ENCODE measurements around the gene TCERG1. TPM values are rescaled to one million over a fixed set of nuclear protein-coding genes. Genes with fewer than 3 reads are reported as not detected.

The TCERG1 gene
- polyA plus RNA-seq, 3 donors: 11.6 to 37.3 (median 18.0) TPM

DNA sequence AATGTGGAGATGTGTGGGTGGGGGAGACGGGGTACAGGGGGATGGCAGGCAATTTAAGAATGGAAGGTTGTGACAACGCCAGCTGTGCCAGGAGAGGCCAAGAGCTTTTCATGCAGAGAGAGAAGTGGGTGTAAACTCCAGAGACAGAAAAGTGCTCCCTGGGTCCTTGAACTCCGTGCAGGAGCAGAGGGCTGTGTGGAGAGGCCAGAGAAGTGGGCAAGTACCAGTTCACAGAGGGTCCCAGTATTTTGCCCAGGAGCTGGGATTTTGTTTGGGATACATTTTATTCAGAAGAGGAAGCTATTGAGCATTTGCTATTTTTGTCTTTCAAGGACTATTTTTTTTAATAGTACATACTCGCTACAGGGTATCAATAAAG is 19.5 kb upstream of the TCERG1 start:
- intact Hi-C loops (cut with micrococcal nuclease): loop anchor here (2.0 to 5.0 kb wide), 2 partner anchors 135 to 137 kb away; no protein-coding TSS in a partner anchor
- Histone ChIP-seq H3K4me2 (replicated peaks; ENCODE audit: extremely low read depth, low read length, poor library complexity, severe bottlenecking) (no peak overlapping the region), H3K27me3 (ENCODE audit: control insufficient read depth in 2 of 2, insufficient read depth in 2 of 2, low read length in 2 of 2) (no peaks in the 10 kb centered on the region), H3K36me3 (replicated peaks in 1 of 2; ENCODE audit: control insufficient read depth in 1 of 2, insufficient read depth in 2 of 2, low read length in 2 of 2) (no peaks in the 10 kb centered on the region), H3K4me1 (ENCODE audit: control insufficient read depth in 1 of 2, insufficient read depth in 2 of 2, low read length in 2 of 2) (no peaks in the 10 kb centered on the region), H3K9me3 (replicated peaks in 1 of 2; ENCODE audit: control insufficient read depth in 1 of 2, insufficient read depth in 1 of 2, low read length in 2 of 2) (no peaks in the 10 kb centered on the region), H3K79me2 (ENCODE audit: insufficient read depth, low read length) (no peaks in the 10 kb centered on the region), H3K27ac (ENCODE audit: low read depth in 1 of 2, low read length in 2 of 2) (no peak overlapping the region), H3K9ac (ENCODE audit: insufficient read depth, low read length, poor library complexity, severe bottlenecking) (no peak overlapping the region), H4K20me1 (ENCODE audit: insufficient read depth, low read length) (no peaks in the 10 kb centered on the region), H3K4me3 (replicated peaks in 1 of 3; ENCODE audit: low read depth in 2 of 3, low read length in 3 of 3) (no peak overlapping the region), H2AFZ (ENCODE audit: insufficient read depth, low read depth, low read length, poor library complexity, severe bottlenecking) (peak overlapping the region; percentile 2)
- 27% methylated on average over 3 of the region's 4 CpGs for WGBS (ENCODE audit: insufficient coverage)
- H3K4me1 Mint-ChIP-seq: peaks cover 4% of the 10 kb centered on the region
- no peak for DNase-seq
- no peak overlapping the region for H3K4me3 Mint-ChIP-seq
- H3K27ac Mint-ChIP-seq: no peak overlapping the region
- peak; percentile 7 for TF ChIP-seq CTCF (IDR thresholded peaks at IDR 0.05)
- H3K27me3 Mint-ChIP-seq (ENCODE audit: low read depth in 3 of 3): peaks cover 6 to 18% (median 11%) of the 10 kb centered on the region in 3 donors
- H3K36me3 Mint-ChIP-seq: no peaks in the 10 kb centered on the region
- peaks cover 0 to 2% (median 0%) of the 10 kb centered on the region in 7 donors for H3K9me3 Mint-ChIP-seq

GRCh38 chr5:146428658-146429057 is 18.5 kb upstream of the TCERG1 start:
- DNase-seq: no peak
- intact Hi-C loops (cut with micrococcal nuclease): loop anchor here in 1 of 2 donors (5.0 kb wide), 1 partner anchor 136 kb away; no protein-coding TSS in a partner anchor
- WGBS (ENCODE audit: insufficient coverage): 36% methylated on average over 3 of the region's 8 CpGs
- Histone ChIP-seq H3K9me3 (replicated peaks in 1 of 2; ENCODE audit: control insufficient read depth in 1 of 2, insufficient read depth in 1 of 2, low read length in 2 of 2) (no peaks in the 10 kb centered on the region), H3K4me3 (replicated peaks in 1 of 3; ENCODE audit: low read depth in 2 of 3, low read length in 3 of 3) (no peak overlapping the region), H3K4me1 (ENCODE audit: control insufficient read depth in 1 of 2, insufficient read depth in 2 of 2, low read length in 2 of 2) (no peaks in the 10 kb centered on the region), H2AFZ (ENCODE audit: insufficient read depth, low read depth, low read length, poor library complexity, severe bottlenecking) (peak overlapping the region; percentile 0), H3K79me2 (ENCODE audit: insufficient read depth, low read length) (no peaks in the 10 kb centered on the region), H3K4me2 (replicated peaks; ENCODE audit: extremely low read depth, low read length, poor library complexity, severe bottlenecking) (no peak overlapping the region), H3K27ac (ENCODE audit: low read depth in 1 of 2, low read length in 2 of 2) (no peak overlapping the region), H4K20me1 (ENCODE audit: insufficient read depth, low read length) (no peaks in the 10 kb centered on the region), H3K9ac (ENCODE audit: insufficient read depth, low read length, poor library complexity, severe bottlenecking) (no peak overlapping the region), H3K36me3 (replicated peaks in 1 of 2; ENCODE audit: control insufficient read depth in 1 of 2, insufficient read depth in 2 of 2, low read length in 2 of 2) (no peaks in the 10 kb centered on the region), H3K27me3 (ENCODE audit: control insufficient read depth in 2 of 2, insufficient read depth in 2 of 2, low read length in 2 of 2) (no peaks in the 10 kb centered on the region)
- peaks cover 4% of the 10 kb centered on the region for H3K4me1 Mint-ChIP-seq
- no peak overlapping the region for H3K27ac Mint-ChIP-seq
- H3K27me3 Mint-ChIP-seq (ENCODE audit: low read depth in 3 of 3): peaks cover 4 to 19% (median 13%) of the 10 kb centered on the region in 3 donors
- H3K9me3 Mint-ChIP-seq: peaks cover 0 to 2% (median 0%) of the 10 kb centered on the region in 7 donors
- no peak for TF ChIP-seq CTCF (IDR thresholded peaks at IDR 0.05)
- no peaks in the 10 kb centered on the region for H3K36me3 Mint-ChIP-seq
- no peak overlapping the region for H3K4me3 Mint-ChIP-seq

Data from CD14-positive monocyte (primary cell).